ENCODE results near the gene RECK.
"Not testable (repeated sequence)": the region's sequence is repeated elsewhere in the genome, so short reads cannot be mapped to it uniquely, and the experiment has no call there.

Gene RECK

DNA sequence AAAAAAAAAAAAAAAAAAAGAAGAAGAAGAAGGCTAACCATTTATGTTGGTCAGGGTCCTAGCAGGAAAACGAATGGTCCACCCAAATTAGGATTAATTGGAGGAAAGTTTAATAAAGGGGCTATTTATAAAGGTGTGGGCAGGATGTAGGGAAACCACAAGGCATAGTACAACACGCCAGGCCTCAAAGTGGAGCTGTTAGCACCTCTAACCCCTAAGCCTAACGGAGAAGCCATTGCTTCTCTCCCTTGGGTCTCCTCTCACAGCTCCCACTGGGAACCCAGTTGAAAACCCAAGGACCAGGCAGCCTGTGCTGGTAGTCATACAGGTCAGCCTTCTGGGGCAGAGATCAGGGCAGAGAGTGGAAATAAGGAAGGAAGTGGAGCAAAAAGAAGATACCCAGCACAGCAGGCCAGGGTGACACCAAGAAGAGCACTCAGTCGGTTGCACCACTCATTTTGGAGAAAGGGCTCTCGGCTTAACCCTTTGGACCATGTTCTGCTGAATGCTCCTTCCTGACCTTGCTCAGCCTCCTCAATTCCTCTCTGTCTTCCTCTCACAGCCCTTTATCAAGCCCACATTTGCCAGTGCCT is 91.0 kb downstream of the RECK start:
- DNase-seq (ENCODE audit: low read depth): no peak
- TF ChIP-seq, protein P1, sequence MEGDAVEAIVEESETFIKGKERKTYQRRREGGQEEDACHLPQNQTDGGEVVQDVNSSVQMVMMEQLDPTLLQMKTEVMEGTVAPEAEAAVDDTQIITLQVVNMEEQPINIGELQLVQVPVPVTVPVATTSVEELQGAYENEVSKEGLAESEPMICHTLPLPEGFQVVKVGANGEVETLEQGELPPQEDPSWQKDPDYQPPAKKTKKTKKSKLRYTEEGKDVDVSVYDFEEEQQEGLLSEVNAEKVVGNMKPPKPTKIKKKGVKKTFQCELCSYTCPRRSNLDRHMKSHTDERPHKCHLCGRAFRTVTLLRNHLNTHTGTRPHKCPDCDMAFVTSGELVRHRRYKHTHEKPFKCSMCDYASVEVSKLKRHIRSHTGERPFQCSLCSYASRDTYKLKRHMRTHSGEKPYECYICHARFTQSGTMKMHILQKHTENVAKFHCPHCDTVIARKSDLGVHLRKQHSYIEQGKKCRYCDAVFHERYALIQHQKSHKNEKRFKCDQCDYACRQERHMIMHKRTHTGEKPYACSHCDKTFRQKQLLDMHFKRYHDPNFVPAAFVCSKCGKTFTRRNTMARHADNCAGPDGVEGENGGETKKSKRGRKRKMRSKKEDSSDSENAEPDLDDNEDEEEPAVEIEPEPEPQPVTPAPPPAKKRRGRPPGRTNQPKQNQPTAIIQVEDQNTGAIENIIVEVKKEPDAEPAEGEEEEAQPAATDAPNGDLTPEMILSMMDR (IDR thresholded peaks at IDR 0.05; ENCODE audit: control insufficient read depth, extremely low read depth, insufficient read depth): no peak
- no peak overlapping the region for H3K4me3 ChIP-seq (ENCODE audit: low read depth, low read length)

DNA sequence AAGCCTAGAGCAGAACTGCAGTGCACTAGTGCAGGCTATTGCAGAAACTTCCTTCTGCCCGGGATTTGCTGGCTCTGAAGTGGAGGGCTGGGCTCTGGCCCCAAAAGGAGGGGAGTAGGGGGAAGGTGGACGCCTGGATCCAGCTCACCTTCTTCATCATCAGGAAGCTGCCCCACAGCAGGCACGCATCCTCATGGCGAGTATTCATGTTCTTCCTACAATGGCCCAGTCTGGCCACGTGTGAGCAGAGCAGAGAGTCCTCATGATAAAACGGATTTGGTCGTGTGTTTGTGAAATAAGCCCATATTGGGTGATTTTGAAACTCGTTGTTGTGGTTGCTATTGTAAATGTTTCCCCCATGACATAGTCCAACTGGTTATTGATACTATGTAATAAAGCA is 91.6 kb downstream of the RECK start:
- TF ChIP-seq, protein P1 (IDR thresholded peaks at IDR 0.05; ENCODE audit: control insufficient read depth, extremely low read depth, insufficient read depth): no peak
- DNase-seq (ENCODE audit: low read depth): no peak
- no peak overlapping the region for H3K4me3 ChIP-seq (ENCODE audit: low read depth, low read length)

DNA sequence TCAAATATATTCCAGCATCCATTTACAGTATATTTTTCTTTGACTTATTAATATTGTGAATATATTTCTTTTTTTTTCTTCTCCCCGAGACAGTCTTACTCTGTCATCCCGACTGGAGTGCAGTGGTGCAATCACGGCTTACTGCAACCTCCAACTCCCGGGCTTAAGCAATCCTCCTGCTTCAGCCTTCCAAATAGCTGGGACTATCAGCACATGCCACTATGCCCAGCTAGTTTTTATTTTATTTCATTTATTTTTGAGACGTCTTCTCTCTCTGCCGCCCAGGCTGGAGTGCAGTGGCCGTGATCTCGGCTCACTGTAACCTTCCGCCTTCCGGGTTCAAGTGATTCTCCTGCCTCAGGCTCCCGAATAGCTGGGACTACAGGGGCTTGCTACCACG is 92.4 kb downstream of the RECK start:
- TF ChIP-seq, protein P1 (IDR thresholded peaks at IDR 0.05; ENCODE audit: control insufficient read depth, extremely low read depth, insufficient read depth): no peak
- no peak for DNase-seq (ENCODE audit: low read depth)
- no peak overlapping the region for H3K4me3 ChIP-seq (ENCODE audit: low read depth, low read length)

DNA sequence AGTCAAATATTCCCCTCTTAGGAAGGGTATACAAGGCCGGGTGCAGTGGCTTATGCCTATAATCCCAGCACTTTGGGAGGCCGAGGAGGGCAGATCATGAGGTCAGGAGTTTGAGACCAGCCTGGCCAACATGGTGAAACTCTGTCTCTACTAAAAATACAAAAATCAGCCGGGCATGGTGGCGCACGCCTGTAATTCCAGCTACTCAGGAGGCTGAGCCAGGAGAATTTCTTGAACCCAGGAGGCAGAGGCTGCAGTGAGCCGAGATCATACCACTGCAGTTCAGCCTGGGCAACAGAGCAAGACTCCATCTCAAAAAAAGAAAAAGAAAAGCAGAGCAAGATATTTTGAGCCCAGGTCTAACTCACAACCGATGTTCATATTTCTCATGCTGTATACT is 95.0 kb downstream of the RECK start:
- H3K4me3 ChIP-seq (ENCODE audit: low read depth, low read length); DNase-seq (ENCODE audit: low read depth): not testable (repeated sequence)

DNA sequence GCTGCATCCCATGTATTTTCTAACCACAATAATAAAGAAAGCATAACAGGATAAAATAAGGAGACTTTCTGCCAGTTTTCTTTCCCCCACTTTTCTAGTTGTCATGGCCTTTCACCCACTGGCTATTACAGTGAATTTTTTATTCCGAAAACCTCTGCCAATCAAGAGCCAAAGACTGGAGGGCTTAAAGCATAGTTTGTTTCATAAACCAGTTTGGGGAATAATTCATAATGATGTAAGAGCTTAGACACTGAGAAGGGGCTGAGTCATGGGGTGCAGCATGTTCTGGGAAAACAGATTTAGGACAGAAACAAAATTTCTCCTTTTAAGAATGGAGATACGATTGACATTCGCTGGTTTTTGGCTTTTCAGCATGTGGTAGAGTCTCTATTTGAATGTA is 95.4 kb downstream of the RECK start:
- TF ChIP-seq, protein P1 (IDR thresholded peaks at IDR 0.05; ENCODE audit: control insufficient read depth, extremely low read depth, insufficient read depth): no peak
- no peak overlapping the region for H3K4me3 ChIP-seq (ENCODE audit: low read depth, low read length)
- no peak for DNase-seq (ENCODE audit: low read depth)

DNA sequence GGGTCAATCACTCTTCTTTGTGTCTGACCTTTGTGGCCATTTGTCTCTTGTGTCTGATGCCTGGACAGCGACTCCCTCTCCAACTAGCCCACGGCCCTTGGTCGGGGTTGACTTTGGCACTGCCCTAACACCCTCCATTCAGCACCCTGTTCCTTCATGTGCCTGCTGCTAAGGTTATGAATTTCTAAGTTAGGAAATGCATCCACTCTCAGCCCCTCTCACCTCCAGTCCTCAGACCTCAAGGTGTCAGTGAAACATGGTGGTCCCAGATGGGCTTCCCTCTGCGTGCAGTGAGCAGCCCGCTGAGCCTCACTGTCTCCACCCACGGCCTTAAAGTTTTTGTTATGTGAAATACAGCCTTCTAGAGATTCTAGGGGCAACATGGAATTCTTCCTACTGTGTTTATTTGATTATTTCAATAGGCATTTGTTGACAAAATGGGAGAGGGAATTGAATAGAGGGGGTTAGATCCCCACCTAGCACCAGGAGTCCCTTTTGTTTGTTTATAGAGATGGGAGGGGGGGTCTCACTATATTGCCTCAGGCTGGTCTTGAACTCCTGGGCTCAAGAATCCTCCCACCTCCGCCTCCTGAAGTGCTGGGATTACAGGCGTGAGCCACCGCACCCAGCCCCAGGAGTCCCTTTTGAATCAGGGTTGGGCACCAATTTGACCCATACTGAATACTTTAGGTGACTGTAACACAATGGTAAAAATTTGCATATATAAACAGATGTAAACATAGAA is 98.2 kb downstream of the RECK start:
- no peak overlapping the region for H3K4me3 ChIP-seq (ENCODE audit: low read depth, low read length)
- TF ChIP-seq, protein P1 (IDR thresholded peaks at IDR 0.05; ENCODE audit: control insufficient read depth, extremely low read depth, insufficient read depth): no peak
- DNase-seq (ENCODE audit: low read depth): no peak

DNA sequence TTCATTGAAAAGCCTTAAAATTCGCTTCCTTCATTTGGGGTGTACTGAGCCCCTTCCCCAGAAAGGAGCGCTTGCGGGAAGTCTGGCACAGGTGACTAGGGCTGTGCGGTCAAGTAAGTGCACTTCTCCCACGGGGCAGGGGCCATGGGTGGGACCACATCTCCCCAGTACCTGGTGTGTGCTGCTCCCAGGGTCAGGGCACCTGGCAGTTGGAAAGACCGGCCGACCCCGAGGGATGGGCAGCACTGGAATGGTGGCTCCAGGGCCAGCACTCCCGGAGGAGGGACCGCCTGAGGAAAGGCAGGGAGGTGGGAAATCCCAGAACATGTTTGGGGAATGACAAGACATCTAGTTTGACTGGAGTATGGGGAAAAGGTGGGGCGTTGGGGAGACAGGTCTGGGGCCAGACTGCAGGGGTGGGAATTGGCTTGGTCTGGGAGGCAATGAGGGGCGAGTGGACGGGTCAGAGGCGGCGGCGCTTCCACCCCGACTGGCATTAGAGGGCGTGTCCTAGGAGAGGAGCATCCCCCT is 99.1 kb downstream of the RECK start:
- no peak for DNase-seq (ENCODE audit: low read depth)

More for the DNA sequence above, 99.1 kb downstream of the RECK start:
- TF ChIP-seq, protein P1 (IDR thresholded peaks at IDR 0.05; ENCODE audit: control insufficient read depth, extremely low read depth, insufficient read depth): no peak
- H3K4me3 ChIP-seq (ENCODE audit: low read depth, low read length): peak overlapping the region; percentile 59

Measured in LNCaP clone FGC (cell line).